ENCODE results near the gene USP3.

- TF ChIP-seq CTCF (IDR thresholded peaks at IDR 0.05) (no peak), POLR2A (IDR thresholded peaks at IDR 0.05) (no peak)
Measured at GRCh38 chr15:63600001-63600615, 95.7 kb downstream of the USP3 start.
